Activated B cell treated with CpG ODN at 0.5 μM for 24 hours (primary cell): Measurements from ENCODE around the gene CNIH3. TPM values are rescaled to one million over a fixed set of nuclear protein-coding genes. Genes with fewer than 3 reads are reported as not detected.

Experiments
- ATAC-seq: fragments of 200-7000 bp; cut with Tn5 transposase; one replicate; pipeline ENCODE4 v1.10.0; 2021; ENCODE audit warnings: low read depth, mild to moderate bottlenecking, moderate library complexity
- CTCF ChIA-PET: fragments of 350-600 bp; sonication (Branson Sonifier 250); formaldehyde crosslinking; loops from one replicate; lab custom pipeline; 2021; ENCODE audit warnings: antibody characterized with exemption; lab: Charles Lee
- POLR2A ChIA-PET: fragments of 350-600 bp; sonication (Branson Sonifier 250); formaldehyde crosslinking; loops from one replicate; lab custom pipeline; 2021; ENCODE audit warnings: antibody characterized with exemption; lab: Charles Lee
- DNase-seq: peaks from one replicate; pipeline ENCODE4 v3.0.0; 2022
- H3K27ac Mint-ChIP-seq: one replicate; pipeline ENCODE4 v1.8.0; 2020; ENCODE audit warnings: mixed read lengths
- H3K27me3 Mint-ChIP-seq: one replicate; pipeline ENCODE4 v1.8.0; 2021; ENCODE audit warnings: mixed read lengths
- H3K36me3 Mint-ChIP-seq: one replicate; pipeline ENCODE4 v1.8.0; 2021; ENCODE audit warnings: low read depth, mixed read lengths
- H3K4me1 Mint-ChIP-seq: one replicate; pipeline ENCODE4 v1.8.0; 2021; ENCODE audit warnings: mixed read lengths
- H3K4me3 Mint-ChIP-seq: one replicate; pipeline ENCODE4 v1.8.0; 2020; ENCODE audit warnings: mild to moderate bottlenecking, mixed read lengths
- H3K9me3 Mint-ChIP-seq: one replicate; pipeline ENCODE4 v1.8.0; 2020; ENCODE audit warnings: mixed read lengths
- CTCF ChIP-seq: fragments of 200-600 bp; IDR thresholded peaks from one replicate; pipeline ENCODE4 v1.8.0; 2022; ENCODE audit warnings: antibody characterized with exemption, mild to moderate bottlenecking
- intact Hi-C: fragments of 100-400 bp; cut with micrococcal nuclease; formaldehyde crosslinking; loops from one replicate; pipeline ENCODE4 v1.15.1; 2024
- total RNA-seq: library from RNA; stranded (reverse); gene quantifications from 2 replicates; pipeline ENCODE4 v1.2.3, GENCODE V29; 2022

CNIH3 gene
- total RNA-seq, 1 donor from 2014 or later: 1.8 TPM

DNA sequence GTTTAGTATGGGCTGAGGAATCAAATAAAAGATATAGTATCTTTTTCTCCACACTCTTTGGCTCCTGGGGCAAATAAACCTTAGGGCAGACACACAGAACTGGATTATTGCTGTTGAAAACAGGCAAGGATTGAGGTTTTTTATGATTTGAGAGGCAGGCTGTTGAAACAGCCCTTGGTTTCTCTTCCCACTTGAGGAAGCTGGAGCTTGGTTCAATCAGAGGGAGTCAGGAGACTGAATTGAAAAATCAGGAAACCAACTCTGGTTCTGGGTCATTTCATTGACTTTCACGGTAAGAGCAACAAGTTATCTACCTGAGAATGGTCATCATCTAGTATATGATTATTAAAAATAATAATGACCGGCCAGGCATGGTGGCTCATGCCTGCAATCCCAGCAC lies 108.4 kb downstream of the CNIH3 start:
- no peak for ATAC-seq
- no peak for TF ChIP-seq CTCF
- Mint-ChIP-seq H3K4me1 (no peaks in the 10 kb centered on the region), H3K4me3 (no peak overlapping the region), H3K27me3 (no peaks in the 10 kb centered on the region), H3K36me3 (no peaks in the 10 kb centered on the region), H3K27ac (no peak overlapping the region), H3K9me3 (no peaks in the 10 kb centered on the region)
- intact Hi-C loops: no loop called here
- CTCF ChIA-PET: no interaction called here
- no peak for DNase-seq
- POLR2A ChIA-PET: no interaction called here

GRCh38 chr1:224726441-224727182 lies 110.5 kb downstream of the CNIH3 start:
- ChIA-PET CTCF (no interaction called here), POLR2A (no interaction called here)
- Mint-ChIP-seq H3K9me3 (no peaks in the 10 kb centered on the region), H3K27me3 (no peaks in the 10 kb centered on the region), H3K27ac (no peak overlapping the region), H3K4me3 (no peak overlapping the region), H3K4me1 (no peaks in the 10 kb centered on the region), H3K36me3 (no peaks in the 10 kb centered on the region)
- no peak for ATAC-seq
- TF ChIP-seq CTCF: no peak
- intact Hi-C loops: no loop called here
- no peak for DNase-seq

GRCh38 chr1:224727351-224728289 lies 111.5 kb downstream of the CNIH3 start:
- TF ChIP-seq CTCF: no peak
- ATAC-seq: no peak
- Mint-ChIP-seq H3K27ac (no peak overlapping the region), H3K4me1 (peaks cover 1% of the 10 kb centered on the region), H3K4me3 (no peak overlapping the region), H3K27me3 (no peaks in the 10 kb centered on the region), H3K9me3 (no peaks in the 10 kb centered on the region), H3K36me3 (no peaks in the 10 kb centered on the region)
- intact Hi-C loops: no loop called here
- ChIA-PET CTCF (no interaction called here), POLR2A (no interaction called here)
- no peak for DNase-seq

DNA sequence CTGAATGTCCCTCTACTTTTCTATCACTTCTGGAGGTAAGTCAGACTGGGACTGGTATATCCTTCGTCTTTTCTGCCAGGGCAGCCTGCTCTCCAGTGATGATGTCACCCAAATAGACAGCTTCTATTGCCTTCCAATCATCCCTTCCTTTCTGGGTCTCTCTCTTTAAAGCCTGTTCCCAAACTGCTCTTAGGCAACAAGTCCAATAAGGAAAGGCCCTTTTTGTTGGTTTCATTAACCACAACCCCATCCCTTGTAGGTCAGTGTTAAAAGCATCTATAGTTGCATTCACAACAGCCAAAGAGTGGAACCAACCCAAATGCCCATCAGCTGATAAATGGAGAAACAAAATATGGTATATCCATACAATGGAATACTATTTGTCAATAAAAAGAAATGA lies 114.4 kb downstream of the CNIH3 start:
- CTCF ChIA-PET: no interaction called here
- H3K4me3 Mint-ChIP-seq: no peak overlapping the region
- intact Hi-C loops: no loop called here
- H3K4me1 Mint-ChIP-seq: peaks cover 6% of the 10 kb centered on the region
- H3K27ac Mint-ChIP-seq: no peak overlapping the region
- no peak for TF ChIP-seq CTCF
- no peaks in the 10 kb centered on the region for H3K9me3 Mint-ChIP-seq
- H3K27me3 Mint-ChIP-seq: no peaks in the 10 kb centered on the region
- no peak for ATAC-seq
- POLR2A ChIA-PET: no interaction called here
- H3K36me3 Mint-ChIP-seq: no peaks in the 10 kb centered on the region
- DNase-seq: no peak

GRCh38 chr1:224730965-224731364 lies 114.8 kb downstream of the CNIH3 start:
- no peak overlapping the region for H3K27ac Mint-ChIP-seq
- no peaks in the 10 kb centered on the region for H3K9me3 Mint-ChIP-seq
- CTCF ChIA-PET: no interaction called here
- no peak overlapping the region for H3K4me3 Mint-ChIP-seq
- no peak for DNase-seq
- intact Hi-C loops: no loop called here
- no peak for TF ChIP-seq CTCF
- POLR2A ChIA-PET: no interaction called here
- ATAC-seq: no peak
- H3K36me3 Mint-ChIP-seq: no peaks in the 10 kb centered on the region
- peaks cover 6% of the 10 kb centered on the region for H3K4me1 Mint-ChIP-seq
- no peaks in the 10 kb centered on the region for H3K27me3 Mint-ChIP-seq
